Measurements from ENCODE around the gene PTX4. TPM values are rescaled to one million over a fixed set of nuclear protein-coding genes. Genes with fewer than 3 reads are reported as not detected.

The PTX4 gene
- total RNA-seq, 1 experiment from 2014 or later, result not detected

DNA sequence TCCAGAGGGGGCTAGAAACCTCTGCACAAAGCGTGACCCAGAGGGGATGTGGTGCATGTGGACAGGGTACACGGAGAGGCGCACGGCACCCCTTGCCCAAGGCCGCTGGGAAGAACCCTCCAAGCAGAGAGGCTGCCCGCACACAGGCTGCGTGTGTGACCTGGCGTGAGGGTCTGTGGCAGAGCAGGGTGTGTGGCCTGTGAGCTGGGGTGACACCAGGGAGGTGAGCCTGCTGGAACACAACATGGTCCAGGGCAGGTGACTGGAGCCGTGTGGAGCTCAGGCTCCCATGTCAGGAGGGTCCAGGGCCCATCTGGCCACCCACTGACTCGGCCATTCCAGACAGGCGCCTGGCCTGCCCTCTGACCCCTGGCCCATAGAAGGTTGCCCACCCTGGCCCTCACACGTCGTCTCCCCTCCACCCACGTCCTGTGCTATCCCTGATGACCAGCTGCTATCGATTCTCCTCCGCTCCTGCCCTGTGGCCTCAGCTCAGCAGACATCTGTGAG lies 29.9 kb upstream of the PTX4 start:
- Histone ChIP-seq H3K79me1 (ENCODE audit: insufficient read depth, low read depth, low read length, poor library complexity, severe bottlenecking) (no peaks in the 10 kb centered on the region), H3K14ac (ENCODE audit: insufficient read depth, low read length) (no peak overlapping the region), H3K27me3 (ENCODE audit: insufficient read depth, low read length) (no peaks in the 10 kb centered on the region), H3K4ac (ENCODE audit: low read depth, low read length) (no peak overlapping the region), H2AFZ (ENCODE audit: low read length) (no peak overlapping the region), H2BK120ac (ENCODE audit: low read depth, low read length, poor library complexity, severe bottlenecking) (no peak overlapping the region), H3K56ac (ENCODE audit: insufficient read length, low read depth, low read length) (no peak overlapping the region), H4K20me1 (ENCODE audit: control insufficient read depth, insufficient read depth, insufficient read length) (no peaks in the 10 kb centered on the region), H3K9ac (ENCODE audit: extremely low read depth, insufficient read length, low read length) (no peak overlapping the region), H2BK20ac (ENCODE audit: low read depth, low read length, poor library complexity, severe bottlenecking) (no peak overlapping the region), H4K5ac (ENCODE audit: insufficient read length, low read depth, low read length) (no peak overlapping the region), H3K4me2 (ENCODE audit: insufficient read depth, insufficient read length, low read length) (no peak overlapping the region), H4K8ac (replicated peaks; ENCODE audit: insufficient read length, low read depth, low read length) (no peak overlapping the region), H2BK5ac (ENCODE audit: insufficient read length, low read length) (no peak overlapping the region), H3K23me2 (ENCODE audit: insufficient read length, low read depth, low read length, poor library complexity, severe bottlenecking) (no peaks in the 10 kb centered on the region), H3K9me3 (ENCODE audit: control insufficient read depth, low read depth, low read length) (no peaks in the 10 kb centered on the region), H3K18ac (ENCODE audit: insufficient read length, low read depth, low read length) (no peak overlapping the region), H2BK12ac (ENCODE audit: insufficient read length, low read depth, low read length) (no peak overlapping the region), H3K4me1 (ENCODE audit: insufficient read depth, low read length) (no peaks in the 10 kb centered on the region), H3T11ph (ENCODE audit: low read length) (no peak overlapping the region), H3K23ac (ENCODE audit: insufficient read length, low read depth, low read length) (no peak overlapping the region), H2AK5ac (ENCODE audit: insufficient read length, low read length) (no peak overlapping the region), H2BK15ac (ENCODE audit: low read depth, low read length) (no peak overlapping the region), H3K27ac (ENCODE audit: insufficient read length, low read depth, low read length) (no peak overlapping the region), H4K91ac (ENCODE audit: insufficient read length, low read depth, low read length) (no peak overlapping the region), H3K79me2 (ENCODE audit: insufficient read depth, low read length) (no peaks in the 10 kb centered on the region)
- Mint-ChIP-seq H3K4me1 (no peaks in the 10 kb centered on the region), H3K9me3 (peaks cover 6 to 12% of the 10 kb centered on the region in 2 experiments; a peak in 3 of 5 replicates), H3K27ac (peak overlapping the region in 1 of 3 experiments; percentile 96; a peak in 2 of 7 replicates), H3K36me3 (ENCODE audit: insufficient read depth in 1 of 3, low read depth in 3 of 3) (peaks cover 5 to 13% (median 9%) of the 10 kb centered on the region in 3 experiments; a peak in 6 of 7 replicates), H3K4me3 (no peak overlapping the region), H3K27me3 (ENCODE audit: low read depth) (no peaks in the 10 kb centered on the region)
- no CpG with 5 or more reads among the region's 16 CpGs for WGBS (ENCODE audit: extremely low coverage, insufficient read length, low lambda C conversion rate)
- no peak for DNase-seq
- TF ChIP-seq, protein P1, sequence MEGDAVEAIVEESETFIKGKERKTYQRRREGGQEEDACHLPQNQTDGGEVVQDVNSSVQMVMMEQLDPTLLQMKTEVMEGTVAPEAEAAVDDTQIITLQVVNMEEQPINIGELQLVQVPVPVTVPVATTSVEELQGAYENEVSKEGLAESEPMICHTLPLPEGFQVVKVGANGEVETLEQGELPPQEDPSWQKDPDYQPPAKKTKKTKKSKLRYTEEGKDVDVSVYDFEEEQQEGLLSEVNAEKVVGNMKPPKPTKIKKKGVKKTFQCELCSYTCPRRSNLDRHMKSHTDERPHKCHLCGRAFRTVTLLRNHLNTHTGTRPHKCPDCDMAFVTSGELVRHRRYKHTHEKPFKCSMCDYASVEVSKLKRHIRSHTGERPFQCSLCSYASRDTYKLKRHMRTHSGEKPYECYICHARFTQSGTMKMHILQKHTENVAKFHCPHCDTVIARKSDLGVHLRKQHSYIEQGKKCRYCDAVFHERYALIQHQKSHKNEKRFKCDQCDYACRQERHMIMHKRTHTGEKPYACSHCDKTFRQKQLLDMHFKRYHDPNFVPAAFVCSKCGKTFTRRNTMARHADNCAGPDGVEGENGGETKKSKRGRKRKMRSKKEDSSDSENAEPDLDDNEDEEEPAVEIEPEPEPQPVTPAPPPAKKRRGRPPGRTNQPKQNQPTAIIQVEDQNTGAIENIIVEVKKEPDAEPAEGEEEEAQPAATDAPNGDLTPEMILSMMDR (conservative IDR thresholded peaks at IDR 0.05), result no peak

Data from H9 (cell line).